Caco-2 (cell line): ENCODE results near the gene IRGM. TPM values are rescaled to one million over a fixed set of nuclear protein-coding genes. Genes with fewer than 3 reads are reported as not detected.

Experiments used
- BruUV-seq: library from RNA; stranded (reverse); fragments of 400-500 nt; replicated peaks from 2 replicates; lab custom pipeline; 2021; lab: Mats Ljungman, UMichigan
- CTCF ChIA-PET: fragments of 300-600 bp; sonication (Branson Sonifier 250); formaldehyde crosslinking; loops from one replicate; lab custom pipeline; 2022; ENCODE audit warnings: antibody characterized with exemption; lab: Charles Lee
- POLR2A ChIA-PET: fragments of 300-600 bp; sonication (Branson Sonifier 250); formaldehyde crosslinking; loops from one replicate; lab custom pipeline; 2022; ENCODE audit warnings: antibody characterized with exemption; lab: Charles Lee
- DNase-seq, 2 experiments: peaks; one replicate each; pipeline versions ENCODE4 v3.0.0 to v3.0.0-alpha.2; 2020 to 2022
- H3K27me3 ChIP-seq: replicated peaks from 2 replicates; pipeline ENCODE4 v1.6.0; 2011; ENCODE audit warnings: low read length; ENCODE audit not compliant: control insufficient read depth, insufficient read depth
- H3K36me3 ChIP-seq: 2 replicates; pipeline ENCODE4 v1.5.1; 2011; ENCODE audit warnings: low read length; ENCODE audit not compliant: control insufficient read depth, insufficient read depth
- H3K4me1 ChIP-seq: fragments of 250-450 bp; sonication (Bioruptor Pico); 2 replicates; pipeline ENCODE4 v1.5.1; 2020; ENCODE audit warnings: mild to moderate bottlenecking
- H3K4me3 ChIP-seq: 2 replicates; pipeline ENCODE4 v1.5.1; 2011; ENCODE audit warnings: low read depth, mild to moderate bottlenecking, control low read depth, low read length
- H3K9me3 ChIP-seq: fragments of 250-450 bp; sonication (Bioruptor Pico); 2 replicates; pipeline ENCODE4 v1.5.1; 2020; ENCODE audit warnings: mild to moderate bottlenecking, moderate library complexity
- H3K27ac Mint-ChIP-seq: one replicate; pipeline ENCODE4 v1.8.0; 2022; ENCODE audit warnings: mixed read lengths; ENCODE audit not compliant: unreplicated experiment
- H3K27me3 Mint-ChIP-seq: one replicate; pipeline ENCODE4 v1.8.0; 2022; ENCODE audit warnings: mixed read lengths; ENCODE audit not compliant: insufficient read depth, unreplicated experiment
- H3K36me3 Mint-ChIP-seq: one replicate; pipeline ENCODE4 v1.8.0; 2022; ENCODE audit warnings: mild to moderate bottlenecking, mixed read lengths; ENCODE audit not compliant: insufficient read depth, unreplicated experiment
- H3K4me1 Mint-ChIP-seq: one replicate; pipeline ENCODE4 v1.8.0; 2022; ENCODE audit warnings: low read depth, mixed read lengths; ENCODE audit not compliant: unreplicated experiment
- H3K4me3 Mint-ChIP-seq: one replicate; pipeline ENCODE4 v1.8.0; 2022; ENCODE audit warnings: mild to moderate bottlenecking, moderate library complexity, mixed read lengths; ENCODE audit not compliant: unreplicated experiment
- H3K9me3 Mint-ChIP-seq: one replicate; pipeline ENCODE4 v1.8.0; 2022; ENCODE audit warnings: mixed read lengths; ENCODE audit not compliant: unreplicated experiment
- CTCF ChIP-seq, 2 experiments: fragments of 200-600 bp in 1 of 2; IDR thresholded peaks; 1 replicate in 1 of 2; 2 replicates in 1 of 2; pipeline versions ENCODE4 v1.5.1 to v1.8.0; 2011 to 2022; ENCODE audit warnings: antibody characterized with exemption in 1 of 2, control low read depth in 1 of 2, inconsistent platforms in 1 of 2, low read depth in 1 of 2, low read length in 1 of 2, mild to moderate bottlenecking in 1 of 2, moderate library complexity in 1 of 2; ENCODE audit not compliant: insufficient read depth in 1 of 2, severe bottlenecking in 1 of 2, unreplicated experiment in 1 of 2
- intact Hi-C: fragments of 100-400 bp; cut with micrococcal nuclease; formaldehyde crosslinking; loops from one replicate; pipeline ENCODE4 v1.10.0; 2022; ENCODE audit not compliant: unreplicated experiment
- total RNA-seq: library from RNA; stranded (reverse); gene quantifications from 2 replicates; pipeline ENCODE4 v1.2.3, GENCODE V29; 2022

IRGM gene
- total RNA-seq, 1 experiment from 2014 or later = 0.29 TPM

DNA sequence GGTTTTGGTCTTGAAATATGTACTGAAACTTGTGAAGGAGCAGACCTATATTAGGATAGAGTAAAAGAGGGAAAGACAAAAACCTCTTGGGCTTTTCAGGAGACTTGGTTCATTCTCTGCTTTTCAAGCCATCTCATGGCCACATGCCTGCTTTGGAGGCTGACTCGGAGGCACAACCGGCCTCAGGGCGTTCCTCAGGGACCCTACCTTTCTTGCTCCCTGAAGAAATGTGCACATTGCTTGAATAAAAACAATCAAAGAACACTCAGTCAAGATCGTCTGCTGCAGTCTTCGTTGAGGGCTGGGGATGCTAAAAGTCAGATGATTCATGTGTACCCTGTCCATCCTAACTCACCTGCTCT, 994 bp downstream of the IRGM start:
- Mint-ChIP-seq H3K27ac (no peak overlapping the region), H3K4me3 (no peak overlapping the region), H3K36me3 (no peaks in the 10 kb centered on the region), H3K4me1 (no peaks in the 10 kb centered on the region), H3K27me3 (peaks cover 4% of the 10 kb centered on the region), H3K9me3 (peaks cover 9% of the 10 kb centered on the region)
- DNase-seq = no peak
- Histone ChIP-seq H3K27me3 (no peaks in the 10 kb centered on the region), H3K4me3 (no peak overlapping the region), H3K4me1 (peaks cover 5% of the 10 kb centered on the region; the same call in 1 of the 2 replicates), H3K9me3 (no peaks in the 10 kb centered on the region), H3K36me3 (no peaks in the 10 kb centered on the region)
- ChIA-PET POLR2A (no interaction called here), CTCF (interaction anchor here (0.6 to 3.3 kb wide), 10 partner anchors 38 to 287 kb away, joined by 3 to 63 read pairs (median 6); partner anchors contain the start of genes DCTN4 and SMIM3)
- no TSS peak for BruUV-seq
- no peak for TF ChIP-seq CTCF (IDR thresholded peaks at IDR 0.05; ENCODE audit: insufficient read depth in 1 of 2, low read depth in 1 of 2, low read length in 1 of 2, severe bottlenecking in 1 of 2, unreplicated experiment in 1 of 2)
- intact Hi-C loops = loop anchor here (1.0 to 5.0 kb wide), 6 partner anchors 39 to 390 kb away; partner anchors contain the start of gene RBM22

DNA sequence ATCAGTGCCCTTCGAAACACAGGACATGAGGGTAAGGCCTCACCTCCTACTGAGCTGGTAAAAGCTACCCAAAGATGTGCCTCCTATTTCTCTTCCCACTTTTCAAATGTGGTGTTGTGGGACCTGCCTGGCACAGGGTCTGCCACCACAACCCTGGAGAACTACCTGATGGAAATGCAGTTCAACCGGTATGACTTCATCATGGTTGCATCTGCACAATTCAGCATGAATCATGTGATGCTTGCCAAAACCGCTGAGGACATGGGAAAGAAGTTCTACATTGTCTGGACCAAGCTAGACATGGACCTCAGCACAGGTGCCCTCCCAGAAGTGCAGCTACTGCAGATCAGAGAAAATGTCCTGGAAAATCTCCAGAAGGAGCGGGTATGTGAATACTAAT, 1.9 kb downstream of the IRGM start:
- H3K4me3 ChIP-seq = no peak overlapping the region
- TF ChIP-seq CTCF (IDR thresholded peaks at IDR 0.05; ENCODE audit: insufficient read depth in 1 of 2, low read depth in 1 of 2, low read length in 1 of 2, severe bottlenecking in 1 of 2, unreplicated experiment in 1 of 2) = no peak
- DNase-seq = no peak
- Mint-ChIP-seq H3K27me3 (peaks cover 7% of the 10 kb centered on the region), H3K4me3 (no peak overlapping the region), H3K4me1 (no peaks in the 10 kb centered on the region), H3K9me3 (peaks cover 9% of the 10 kb centered on the region), H3K27ac (no peak overlapping the region), H3K36me3 (no peaks in the 10 kb centered on the region)
- H3K27me3 ChIP-seq = no peaks in the 10 kb centered on the region
- H3K9me3 ChIP-seq = no peaks in the 10 kb centered on the region
- POLR2A ChIA-PET = no interaction called here
- H3K36me3 ChIP-seq = no peaks in the 10 kb centered on the region
- peaks cover 5% of the 10 kb centered on the region; the same call in 1 of the 2 replicates for H3K4me1 ChIP-seq
- no TSS peak for BruUV-seq
- CTCF ChIA-PET = interaction anchor here (0.6 to 3.3 kb wide), 3 partner anchors 47 to 389 kb away, joined by 3 to 63 read pairs (median 15); no protein-coding TSS in a partner anchor
- intact Hi-C loops = loop anchor here (5.0 kb wide), 1 partner anchor 391 kb away; no protein-coding TSS in a partner anchor

- no peak overlapping the region for H3K27ac Mint-ChIP-seq
Measured at GRCh38 chr5:150851039-150851438, 4.7 kb downstream of the IRGM start.

More at GRCh38 chr5:150851039-150851438, 4.7 kb downstream of the IRGM start:
- BruUV-seq = no TSS peak
- H3K9me3 ChIP-seq = no peaks in the 10 kb centered on the region
- H3K9me3 Mint-ChIP-seq = no peaks in the 10 kb centered on the region
- no peaks in the 10 kb centered on the region for H3K4me1 Mint-ChIP-seq
- ChIA-PET POLR2A (no interaction called here), CTCF (interaction anchor here (1.4 kb wide), 1 partner anchor 49 kb away, joined by 3 read pairs; no protein-coding TSS in a partner anchor)
- H3K36me3 Mint-ChIP-seq = no peaks in the 10 kb centered on the region
- H3K27me3 ChIP-seq = no peaks in the 10 kb centered on the region
- H3K4me1 ChIP-seq = peaks cover 5% of the 10 kb centered on the region; the same call in 1 of the 2 replicates
- intact Hi-C loops = no loop called here
- TF ChIP-seq CTCF (IDR thresholded peaks at IDR 0.05; ENCODE audit: insufficient read depth in 1 of 2, low read depth in 1 of 2, low read length in 1 of 2, severe bottlenecking in 1 of 2, unreplicated experiment in 1 of 2) = no peak
- no peak for DNase-seq
- peaks cover 16% of the 10 kb centered on the region for H3K27me3 Mint-ChIP-seq
- H3K4me3 Mint-ChIP-seq = no peak overlapping the region
- no peak overlapping the region for H3K4me3 ChIP-seq
- H3K36me3 ChIP-seq = no peaks in the 10 kb centered on the region
